ENCODE data around the gene ULK2.
"Not testable (repeated sequence)": the region's sequence is repeated elsewhere in the genome, so short reads cannot be mapped to it uniquely, and the experiment has no call there.

The ULK2 gene

GRCh38 chr17:19766016-19766415, 101.7 kb downstream of the ULK2 start:
- no peak for DNase-seq

GRCh38 chr17:19763991-19764390, 103.7 kb downstream of the ULK2 start:
- not testable (repeated sequence) for DNase-seq

- DNase-seq, result no peak
These were observed 104.3 kb downstream of the ULK2 start for GRCh38 chr17:19763416-19763815.

GRCh38 chr17:19762515-19762961, 105.2 kb downstream of the ULK2 start:
- peak; percentile 42 for DNase-seq

- DNase-seq, result no peak
These were observed 107.0 kb downstream of the ULK2 start for GRCh38 chr17:19760746-19761145.

GRCh38 chr17:19759568-19760549, 107.9 kb downstream of the ULK2 start:
- DNase-seq, result no peak

GRCh38 chr17:19757536-19758180, 110.1 kb downstream of the ULK2 start:
- DNase-seq, result no peak

- no peak for DNase-seq
These were observed 111.2 kb downstream of the ULK2 start for GRCh38 chr17:19756546-19756945.

- DNase-seq, result no peak
These were observed 111.8 kb downstream of the ULK2 start for GRCh38 chr17:19755821-19756510.

- no peak for DNase-seq
These were observed 112.3 kb downstream of the ULK2 start for GRCh38 chr17:19755392-19755791.

- no peak for DNase-seq
These were observed 113.9 kb downstream of the ULK2 start for GRCh38 chr17:19753661-19754463.

GRCh38 chr17:19753051-19753509, 114.7 kb downstream of the ULK2 start:
- no peak for DNase-seq

GRCh38 chr17:19752216-19753050, 115.3 kb downstream of the ULK2 start:
- no peak for DNase-seq

GRCh38 chr17:19750835-19751234, 116.9 kb downstream of the ULK2 start:
- no peak for DNase-seq

- no peak for DNase-seq
These were observed 117.6 kb downstream of the ULK2 start for GRCh38 chr17:19750020-19750572.

GRCh38 chr17:19748807-19749193, 118.9 kb downstream of the ULK2 start:
- no peak for DNase-seq

- no peak for DNase-seq
These were observed 119.6 kb downstream of the ULK2 start, which contains the start of gene ALDH3A1 for GRCh38 chr17:19747829-19748806. TSS of gene ALDH3A1 (minus strand) at chr17:19748298. CDS start at chr17:19745129, 3,169 bp downstream.

GRCh38 chr17:19747159-19747719, 120.5 kb downstream of the ULK2 start:
- no peak for DNase-seq

GRCh38 chr17:19746517-19746916, 121.2 kb downstream of the ULK2 start:
- no peak for DNase-seq

Data from activated CD4-positive, alpha-beta T cell treated with anti-CD3 and anti-CD28 coated beads for 1 hour (primary cell).